Neural crest cell (in vitro differentiated cells): ENCODE measurements around the gene MCRS1. TPM values are rescaled to one million over a fixed set of nuclear protein-coding genes. Genes with fewer than 3 reads are reported as not detected.
"Not testable (repeated sequence)": the region's sequence is repeated elsewhere in the genome, so short reads cannot be mapped to it uniquely, and the experiment has no call there.

Source experiments
- DNase-seq: peaks from one replicate; pipeline ENCODE4 v3.0.0; 2021; ENCODE audit warnings: low read depth, mixed read lengths, low spot score
- H3K27ac Mint-ChIP-seq: one replicate; pipeline ENCODE4 v1.8.0; 2021; ENCODE audit warnings: mild to moderate bottlenecking, mixed read lengths; ENCODE audit not compliant: unreplicated experiment
- H3K27me3 Mint-ChIP-seq: 2 replicates; pipeline ENCODE4 v1.8.0; 2021; ENCODE audit warnings: low read depth, mild to moderate bottlenecking, mixed read lengths
- H3K36me3 Mint-ChIP-seq: 2 replicates; pipeline ENCODE4 v1.8.0; 2021; ENCODE audit warnings: low read depth, mild to moderate bottlenecking, mixed read lengths
- H3K4me1 Mint-ChIP-seq: 2 replicates; pipeline ENCODE4 v1.8.0; 2021; ENCODE audit warnings: mixed read lengths
- H3K4me3 Mint-ChIP-seq: one replicate; pipeline ENCODE4 v1.8.0; 2021; ENCODE audit warnings: mild to moderate bottlenecking, mixed read lengths
- H3K9me3 Mint-ChIP-seq: 2 replicates; pipeline ENCODE4 v1.8.0; 2021; ENCODE audit warnings: mixed read lengths
- total RNA-seq: library from RNA; stranded (reverse); gene quantifications from 2 replicates; pipeline ENCODE4 v1.2.1, GENCODE V29; 2021
- TF ChIP-seq, protein P1 (sequence below): fragments of 200-600 bp; sonication (generic); conservative IDR thresholded peaks from 2 replicates; pipeline ENCODE4 v1.5.0; 2021; ENCODE audit warnings: antibody characterized with exemption, mild to moderate bottlenecking

The MCRS1 gene
- total RNA-seq, 1 donor from 2014 or later: 95.3 TPM

DNA sequence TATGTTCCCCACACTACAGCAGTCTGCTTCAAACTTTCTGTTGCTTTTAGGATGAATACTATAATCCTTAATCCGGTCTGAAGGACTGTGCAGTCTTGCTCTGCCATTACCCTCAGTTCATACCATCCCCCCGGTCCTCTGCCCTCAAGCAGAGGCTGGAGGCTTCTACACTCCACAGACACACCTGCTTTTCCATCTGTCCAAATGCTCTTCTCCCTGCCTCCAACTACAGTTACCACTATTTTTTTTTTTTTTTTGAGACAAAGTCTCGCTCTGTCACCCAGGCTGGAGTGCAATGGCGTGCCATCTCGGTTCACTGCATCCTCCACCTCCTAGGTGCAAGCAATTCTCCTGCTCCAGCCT, 48.4 kb downstream of the MCRS1 start:
- DNase-seq: no peak
- H3K36me3 Mint-ChIP-seq: peaks cover 3% of the 10 kb centered on the region
- H3K4me1 Mint-ChIP-seq: no peaks in the 10 kb centered on the region
- no peaks in the 10 kb centered on the region for H3K9me3 Mint-ChIP-seq
- H3K27ac Mint-ChIP-seq: no peak overlapping the region
- TF ChIP-seq, protein P1, sequence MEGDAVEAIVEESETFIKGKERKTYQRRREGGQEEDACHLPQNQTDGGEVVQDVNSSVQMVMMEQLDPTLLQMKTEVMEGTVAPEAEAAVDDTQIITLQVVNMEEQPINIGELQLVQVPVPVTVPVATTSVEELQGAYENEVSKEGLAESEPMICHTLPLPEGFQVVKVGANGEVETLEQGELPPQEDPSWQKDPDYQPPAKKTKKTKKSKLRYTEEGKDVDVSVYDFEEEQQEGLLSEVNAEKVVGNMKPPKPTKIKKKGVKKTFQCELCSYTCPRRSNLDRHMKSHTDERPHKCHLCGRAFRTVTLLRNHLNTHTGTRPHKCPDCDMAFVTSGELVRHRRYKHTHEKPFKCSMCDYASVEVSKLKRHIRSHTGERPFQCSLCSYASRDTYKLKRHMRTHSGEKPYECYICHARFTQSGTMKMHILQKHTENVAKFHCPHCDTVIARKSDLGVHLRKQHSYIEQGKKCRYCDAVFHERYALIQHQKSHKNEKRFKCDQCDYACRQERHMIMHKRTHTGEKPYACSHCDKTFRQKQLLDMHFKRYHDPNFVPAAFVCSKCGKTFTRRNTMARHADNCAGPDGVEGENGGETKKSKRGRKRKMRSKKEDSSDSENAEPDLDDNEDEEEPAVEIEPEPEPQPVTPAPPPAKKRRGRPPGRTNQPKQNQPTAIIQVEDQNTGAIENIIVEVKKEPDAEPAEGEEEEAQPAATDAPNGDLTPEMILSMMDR: no peak
- H3K27me3 Mint-ChIP-seq: no peaks in the 10 kb centered on the region
- H3K4me3 Mint-ChIP-seq: no peak overlapping the region

DNA sequence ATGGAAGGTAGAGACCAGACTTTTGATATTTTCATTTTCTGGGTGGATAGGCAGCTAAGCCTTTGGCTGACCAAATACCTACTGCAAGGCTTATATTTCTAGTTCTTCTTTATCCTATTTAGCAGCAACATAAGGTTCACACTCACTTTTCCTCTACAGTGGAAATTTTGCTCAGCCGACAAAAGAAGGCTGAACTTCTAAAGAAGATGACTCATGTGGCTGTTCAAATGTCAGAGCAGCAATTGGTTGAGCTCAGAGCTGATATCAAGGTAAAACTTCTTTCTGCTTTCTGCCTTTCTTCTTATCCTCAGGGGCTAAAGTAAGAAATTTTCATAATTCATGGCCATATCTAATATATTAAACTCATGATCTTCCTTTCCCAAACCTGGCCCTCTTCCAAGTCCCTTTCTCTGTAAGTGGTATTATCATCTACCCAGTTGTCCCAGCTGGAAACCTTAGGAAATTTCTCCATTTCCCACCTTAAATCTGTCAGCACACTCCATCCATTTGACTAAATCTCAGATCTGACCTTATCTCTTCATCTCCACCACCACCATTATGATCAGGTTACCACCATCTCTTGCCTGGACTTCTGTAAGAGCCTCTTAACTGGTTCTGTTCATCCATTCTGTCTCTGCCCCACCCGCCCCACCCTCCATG, 48.9 kb downstream of the MCRS1 start:
- Mint-ChIP-seq H3K27ac (no peak overlapping the region), H3K4me3 (no peak overlapping the region), H3K9me3 (no peaks in the 10 kb centered on the region), H3K36me3 (peaks cover 3% of the 10 kb centered on the region), H3K27me3 (no peaks in the 10 kb centered on the region), H3K4me1 (no peaks in the 10 kb centered on the region)
- DNase-seq: no peak
- TF ChIP-seq, protein P1: no peak

DNA sequence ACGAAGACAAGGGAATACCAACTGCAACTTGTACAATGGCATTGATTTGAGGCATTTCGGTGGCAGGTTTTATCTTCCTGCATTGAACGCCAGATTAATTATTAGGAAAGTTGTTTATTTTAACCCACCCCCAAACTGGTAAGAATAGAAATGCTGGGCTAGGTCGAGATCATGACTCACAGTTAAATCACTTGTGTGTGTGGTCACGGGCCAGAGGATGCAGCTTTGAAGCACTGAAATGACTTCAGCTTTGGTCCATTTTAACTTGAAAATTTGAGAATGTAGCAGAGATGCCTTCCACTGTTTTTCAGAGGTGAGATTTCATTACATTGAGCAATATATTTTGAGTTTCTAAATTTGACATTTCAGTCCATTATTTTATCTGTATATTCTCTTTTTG, 52.7 kb downstream of the MCRS1 start:
- no peak for DNase-seq
- Mint-ChIP-seq H3K4me1 (no peaks in the 10 kb centered on the region), H3K27me3 (no peaks in the 10 kb centered on the region), H3K4me3 (no peak overlapping the region), H3K9me3 (no peaks in the 10 kb centered on the region), H3K36me3 (no peaks in the 10 kb centered on the region), H3K27ac (no peak overlapping the region)
- TF ChIP-seq, protein P1: no peak

- Mint-ChIP-seq H3K9me3 (no peaks in the 10 kb centered on the region), H3K4me3 (no peak overlapping the region), H3K4me1 (no peaks in the 10 kb centered on the region), H3K27me3 (no peaks in the 10 kb centered on the region), H3K27ac (no peak overlapping the region), H3K36me3 (no peaks in the 10 kb centered on the region)
- DNase-seq: no peak
- TF ChIP-seq, protein P1: no peak
Measured at GRCh38 chr12:49512546-49512945, 55.4 kb downstream of the MCRS1 start.

- no peak for DNase-seq
- Mint-ChIP-seq H3K27ac (no peak overlapping the region), H3K27me3 (no peaks in the 10 kb centered on the region), H3K9me3 (no peaks in the 10 kb centered on the region), H3K36me3 (peaks cover under 1% of the 10 kb centered on the region), H3K4me3 (no peak overlapping the region), H3K4me1 (no peaks in the 10 kb centered on the region)
- TF ChIP-seq, protein P1: no peak
Measured at GRCh38 chr12:49511410-49511809, 56.5 kb downstream of the MCRS1 start.

DNA sequence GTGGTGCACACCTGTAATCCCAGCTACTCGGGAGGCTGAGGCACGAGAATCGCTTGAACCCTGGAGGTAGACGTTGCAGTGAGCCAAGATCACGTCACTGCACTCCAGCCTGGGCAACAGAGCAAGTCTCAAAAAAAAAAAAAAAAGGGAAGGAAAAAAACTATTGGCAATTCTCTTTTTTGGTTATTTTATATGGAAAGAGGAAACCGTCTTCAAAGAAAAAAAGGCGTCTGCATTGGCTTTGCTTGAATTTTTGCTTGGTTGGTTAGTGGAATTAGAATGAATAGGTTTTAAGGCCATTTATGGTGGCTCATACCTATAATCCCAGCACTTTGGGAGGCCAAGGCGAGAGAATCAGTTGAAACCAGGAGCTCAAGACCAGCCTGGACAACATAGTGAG, 58.3 kb downstream of the MCRS1 start:
- not testable (repeated sequence) for H3K9me3 Mint-ChIP-seq, H3K27me3 Mint-ChIP-seq, H3K4me3 Mint-ChIP-seq, H3K36me3 Mint-ChIP-seq, H3K27ac Mint-ChIP-seq, DNase-seq, H3K4me1 Mint-ChIP-seq

Other genes with a start within 250 kb of the MCRS1 start
- gene TROAP, start 244.9 kb downstream of the MCRS1 start, total RNA-seq: 88.0 and 91.2 TPM in 2 replicates
- gene C1QL4, start 231.0 kb downstream of the MCRS1 start, total RNA-seq: 0.63 and 0.80 TPM in 2 replicates
- gene DNAJC22, start 221.3 kb downstream of the MCRS1 start, total RNA-seq: 0.32 and 0.35 TPM in 2 replicates
- gene SPATS2, start 200.7 kb downstream of the MCRS1 start, total RNA-seq: 45.2 and 45.7 TPM in 2 replicates
- 0.16 and 0.34 TPM in 2 replicates for gene KCNH3, start 29.1 kb downstream of the MCRS1 start, total RNA-seq
- 0.28 TPM in 1 of 2 replicates, not detected in the other for gene FAM186B, start 37.5 kb upstream of the MCRS1 start, total RNA-seq
- 24.4 and 27.0 TPM in 2 replicates for gene PRPF40B, start 55.4 kb upstream of the MCRS1 start, total RNA-seq
- 38.9 and 41.4 TPM in 2 replicates for gene FMNL3, start 139.3 kb upstream of the MCRS1 start, total RNA-seq
- 352 and 370 TPM in 2 replicates for gene TMBIM6, start 173.4 kb upstream of the MCRS1 start, total RNA-seq